Heart left ventricle (tissue), 13 donors: ENCODE measurements around the gene SLC39A3.

ENCODE experiments used
- POLR2A ChIP-seq, 2 donors: fragments of 450-650 bp; IDR thresholded peaks; one replicate each; pipeline ENCODE4 v1.6.1; 2017; ENCODE audit warnings: antibody characterized with exemption in 2 of 2, mild to moderate bottlenecking in 2 of 2, moderate library complexity in 2 of 2
- TF ChIP-seq, protein P1 (sequence below), 12 donors: fragments of 200-600 bp; sonication (generic) in 4 of 12; IDR thresholded peaks; one replicate each; pipeline versions ENCODE4 v1.5.0 to v1.8.0; 2018 to 2022; ENCODE audit warnings: antibody characterized with exemption in 12 of 12, mild to moderate bottlenecking in 5 of 12
- donor health status: ischemic (EF 13 %, LVEDD 7.1; RV severe dilation, severe dysfunction).
- donor health status: DM: no; HTN: yes; CAD: no.
- donor health status: DM: no; HTN: no; CAD: no.
- donor health status: ischemic (EF 25% LVEDD 6.9; RV normal size, moderate dysfunction).
- donor health status: ischemic (EF 25% LVEDD 5.7; RV mildly dilated, moderate dysfunction).
- donor health status: ischemic (EF 35%, LVEDD 5.7; RV mildly dilated, moderate dysfunction).
- donor health status: nonischemic (EF 11% LVEDD 7.7; RV severe dilation, severe dysfunction).
- donor health status: DM: yes; HTN: yes; CAD: no.
- donor health status: PGD.
- donor health status: ischemic (EF 29% LVEDD 5.4; RV normal size, mild dysfunction).
- donor health status: nonischemic (EF 23%, LVEDD 6.1; RV moderate dilation, normal function).

DNA sequence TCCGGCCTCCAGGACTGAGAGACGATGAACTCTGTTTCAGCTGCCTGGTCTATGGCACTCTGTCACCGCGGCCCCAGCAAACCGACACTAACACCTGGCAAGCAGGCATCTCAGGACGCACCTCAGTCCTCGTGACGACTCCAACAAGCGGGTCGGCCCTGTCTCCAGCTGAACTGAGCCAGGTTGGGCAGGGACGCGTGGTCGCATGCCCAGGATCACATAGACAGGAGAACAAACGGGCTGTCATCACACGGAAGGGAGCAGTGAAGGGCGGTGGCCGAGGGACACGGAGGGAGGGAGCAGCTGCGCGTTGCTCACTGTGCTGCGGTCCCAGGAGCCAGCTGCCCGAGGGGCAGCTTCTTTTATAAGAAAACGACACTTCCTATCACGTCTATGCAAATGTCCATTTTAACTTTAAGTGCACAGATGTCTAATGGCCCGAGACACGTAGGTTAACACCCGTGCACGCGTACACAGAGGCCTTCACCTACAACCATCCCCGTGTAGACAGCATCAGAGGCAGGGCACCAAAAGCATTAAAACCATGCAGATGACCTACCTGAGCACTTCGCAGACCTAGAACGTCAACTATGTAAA lies 34.4 kb upstream of the SLC39A3 start:
- TF ChIP-seq, protein P1, sequence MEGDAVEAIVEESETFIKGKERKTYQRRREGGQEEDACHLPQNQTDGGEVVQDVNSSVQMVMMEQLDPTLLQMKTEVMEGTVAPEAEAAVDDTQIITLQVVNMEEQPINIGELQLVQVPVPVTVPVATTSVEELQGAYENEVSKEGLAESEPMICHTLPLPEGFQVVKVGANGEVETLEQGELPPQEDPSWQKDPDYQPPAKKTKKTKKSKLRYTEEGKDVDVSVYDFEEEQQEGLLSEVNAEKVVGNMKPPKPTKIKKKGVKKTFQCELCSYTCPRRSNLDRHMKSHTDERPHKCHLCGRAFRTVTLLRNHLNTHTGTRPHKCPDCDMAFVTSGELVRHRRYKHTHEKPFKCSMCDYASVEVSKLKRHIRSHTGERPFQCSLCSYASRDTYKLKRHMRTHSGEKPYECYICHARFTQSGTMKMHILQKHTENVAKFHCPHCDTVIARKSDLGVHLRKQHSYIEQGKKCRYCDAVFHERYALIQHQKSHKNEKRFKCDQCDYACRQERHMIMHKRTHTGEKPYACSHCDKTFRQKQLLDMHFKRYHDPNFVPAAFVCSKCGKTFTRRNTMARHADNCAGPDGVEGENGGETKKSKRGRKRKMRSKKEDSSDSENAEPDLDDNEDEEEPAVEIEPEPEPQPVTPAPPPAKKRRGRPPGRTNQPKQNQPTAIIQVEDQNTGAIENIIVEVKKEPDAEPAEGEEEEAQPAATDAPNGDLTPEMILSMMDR (IDR thresholded peaks at IDR 0.05): no peak
- TF ChIP-seq POLR2A (IDR thresholded peaks at IDR 0.05): no peak
